Measurements from ENCODE around the gene DENND5A.

GRCh38 chr11:9253086-9253485 is 12.1 kb downstream of the DENND5A start:
- TF ChIP-seq CTCF (IDR thresholded peaks at IDR 0.05) (no peak), POLR2A (IDR thresholded peaks at IDR 0.05) (no peak)

All from Peyer's patch (tissue), 4 donors.